HepG2 (cell line): ENCODE results near the gene HLA-DQA1. TPM values are rescaled to one million over a fixed set of nuclear protein-coding genes. Genes with fewer than 3 reads are reported as not detected.

Experiments
- ATAC-seq: fragments of 200-7000 bp; cut with Tn5 transposase; 3 replicates; pipeline ENCODE4 v1.9.1; 2020; ENCODE audit warnings: mild to moderate bottlenecking, moderate library complexity
- BruUV-seq: library from RNA; stranded (reverse); fragments of 400-500 nt; replicated peaks from 2 replicates; lab custom pipeline; 2021; lab: Mats Ljungman, UMichigan
- CTCF ChIA-PET: fragments of 300-600 bp; formaldehyde crosslinking; extraction: SDS; loops from one replicate; lab custom pipeline; 2021; ENCODE audit warnings: low total read pairs, inconsistent platforms, low intra/inter-chr PET ratio; lab: Yijun Ruan, JAX
- POLR2A ChIA-PET: fragments of 350-600 bp; sonication (Branson Sonifier 250); formaldehyde crosslinking; loops from one replicate; lab custom pipeline; 2020; ENCODE audit warnings: antibody characterized with exemption, inconsistent platforms; lab: Yijun Ruan, JAX
- DNase-seq: peaks from one replicate; pipeline ENCODE4 v3.0.0-alpha.2; 2015; ENCODE audit warnings: low spot score
- FAIRE-seq: peaks from 3 replicates; lab custom pipeline; 2011; peaks lifted over from hg19 to GRCh38; lab: Jason Lieb, UNC
- H2AFZ ChIP-seq: one replicate; pipeline ENCODE4 v1.6.1; 2011; ENCODE audit warnings: low read length, inconsistent platforms
- H3K27ac ChIP-seq: fragments of 300-600 bp; 3 replicates; pipeline ENCODE4 v1.8.0; 2011; ENCODE audit warnings: mixed run types, mild to moderate bottlenecking, mixed read lengths, low read length, inconsistent platforms; ENCODE audit not compliant: insufficient read depth; ENCODE audit errors: extremely low read length
- H3K27me3 ChIP-seq, 2 experiments: fragments of 200-600 bp in 1 of 2; 2 replicates in 1 of 2; 3 replicates in 1 of 2; pipeline versions ENCODE4 v1.6.0 to v1.8.0; 2011; ENCODE audit warnings: low read length in 2 of 2, mild to moderate bottlenecking in 2 of 2, moderate library complexity in 2 of 2, inconsistent platforms in 1 of 2; ENCODE audit not compliant: insufficient read depth in 2 of 2, control insufficient read depth in 1 of 2
- H3K36me3 ChIP-seq, 2 experiments: fragments of 200-600 bp in 1 of 2; replicated peaks in 1 of 2; 2 replicates in 1 of 2; 3 replicates in 1 of 2; pipeline versions ENCODE4 v1.5.1 to v1.8.0; 2011; ENCODE audit warnings: low read length in 2 of 2, inconsistent platforms in 1 of 2; ENCODE audit not compliant: insufficient read depth in 2 of 2, control insufficient read depth in 1 of 2
- H3K4me1 ChIP-seq: 2 replicates; pipeline ENCODE4 v1.5.1; 2012; ENCODE audit warnings: low read length, inconsistent platforms; ENCODE audit not compliant: insufficient read depth
- H3K4me2 ChIP-seq: 2 replicates; pipeline ENCODE4 v1.6.0; 2011; ENCODE audit warnings: low read depth, low read length, inconsistent platforms
- H3K4me3 ChIP-seq, 3 experiments: fragments of 200-600 bp in 1 of 3; sonication (generic), shearing (Covaris generic) in 1 of 3; replicated peaks in 1 of 3; 2 replicates each; pipeline ENCODE4 v1.5.1; 2011 to 2016; ENCODE audit warnings: low read length in 3 of 3, inconsistent platforms in 2 of 3, low read depth in 2 of 3, mild to moderate bottlenecking in 2 of 3, control low read depth in 1 of 3, mixed read lengths in 1 of 3; ENCODE audit not compliant: insufficient read depth in 1 of 3
- H3K79me2 ChIP-seq: one replicate; pipeline ENCODE4 v1.6.1; 2011; ENCODE audit warnings: low read length, inconsistent platforms; ENCODE audit not compliant: insufficient read depth
- H3K9ac ChIP-seq: 2 replicates; pipeline ENCODE4 v1.6.0; 2011; ENCODE audit warnings: mild to moderate bottlenecking, low read depth, low read length, inconsistent platforms; ENCODE audit not compliant: insufficient read depth
- H3K9me3 ChIP-seq: 2 replicates; pipeline ENCODE4 v1.5.1; 2012; ENCODE audit warnings: mild to moderate bottlenecking, low read length
- H4K20me1 ChIP-seq: 2 replicates; pipeline ENCODE4 v1.6.0; 2011; ENCODE audit warnings: inconsistent platforms, mild to moderate bottlenecking, low read length, moderate library complexity; ENCODE audit not compliant: insufficient read depth
- BCL6 ChIP-seq: IDR thresholded peaks from 2 replicates; pipeline ENCODE4 v1.6.1; 2016; ENCODE audit warnings: missing genetic modification reagents, missing compliant biosample characterization
- FOXC1 ChIP-seq: sonication (generic); formaldehyde crosslinking; IDR thresholded peaks from 2 replicates; pipeline ENCODE4 v1.8.0; 2022; ENCODE audit warnings: mild to moderate bottlenecking, missing genetic modification reagents, borderline replicate concordance
- HMGXB4 ChIP-seq, 2 experiments: sonication (generic) in 1 of 2; formaldehyde crosslinking in 1 of 2; IDR thresholded peaks; 2 replicates each; pipeline versions ENCODE4 v1.4.0 to v1.6.1; 2018 to 2020; ENCODE audit warnings: missing genetic modification reagents in 2 of 2, borderline replicate concordance in 1 of 2, low read depth in 1 of 2, mild to moderate bottlenecking in 1 of 2, missing biosample characterization in 1 of 2
- POLR2G ChIP-seq: fragments of 200-400 bp; formaldehyde crosslinking; IDR thresholded peaks from 2 replicates; pipeline ENCODE4 v1.6.1; 2018; ENCODE audit warnings: mild to moderate bottlenecking, low read depth, low read length, moderate library complexity
- ZNF12 ChIP-seq: sonication (generic); formaldehyde crosslinking; IDR thresholded peaks from 2 replicates; pipeline ENCODE4 v1.5.0; 2020; ENCODE audit warnings: missing genetic modification reagents
- ZSCAN9 ChIP-seq: IDR thresholded peaks from 2 replicates; pipeline ENCODE4 v1.6.1; 2016; ENCODE audit warnings: borderline replicate concordance
- WGBS: methylation state at CpG from one replicate; pipeline ENCODE4 v1.1.6; 2017; ENCODE audit warnings: low lambda C conversion rate; 5-methylcytosine and 5-hydroxymethylcytosine counted together
- in situ Hi-C: cut with HindIII; loops from 2 replicates; pipeline ENCODE4 v1.10.0; 2017; ENCODE audit warnings: low pct_unique_long_range_greater_than_20kb; ENCODE audit not compliant: extremely low pct_ligation_motif_present
- intact Hi-C: fragments of 100-400 bp; cut with micrococcal nuclease; formaldehyde crosslinking; loops from one replicate; pipeline ENCODE4 v1.10.0; 2022; ENCODE audit not compliant: unreplicated experiment
- polyA plus RNA-seq, 8 experiments: library from polyadenylated mRNA; depleted of rRNA in 3 of 8; stranded (reverse) in 7 of 8; unstranded in 1 of 8; fragments of >200 nt; fragmentation: Illumina TruSeq in 4 of 8; extraction: Trizol in 4 of 8; gene quantifications; 2 replicates each; pipeline versions ENCODE4 v1.2.1 to v1.2.3, GENCODE V29; 2011 to 2016; ENCODE audit warnings: low read depth in 4 of 8, missing spikeins in 1 of 8, mixed read lengths in 1 of 8; ENCODE audit not compliant: insufficient read depth in 1 of 8
- total RNA-seq, 5 experiments: library from RNA; depleted of rRNA; stranded (reverse); fragments of >200 nt; fragmentation: Illumina TruSeq; extraction: Trizol; gene quantifications; 2 replicates each; pipeline ENCODE4 v1.2.3, GENCODE V29; 2016; ENCODE audit warnings: low read depth in 1 of 5
- TF ChIP-seq, protein P1 (sequence below): conservative IDR thresholded peaks from 2 replicates; pipeline ENCODE4 v1.6.1; 2018; ENCODE audit warnings: missing genetic modification reagents

Gene HLA-DQA1
- total and polyA plus RNA-seq, 2 of the 13 experiments (the other 11 are each of a cell fraction or from before 2014, with no cell fraction given) = not detected

- Histone ChIP-seq H3K79me2 (no peaks in the 10 kb centered on the region), H3K27ac (no peak overlapping the region), H3K36me3 (no peaks in the 10 kb centered on the region), H3K27me3 (peaks cover 0 to 3% of the 10 kb centered on the region in 2 experiments; a peak in 1 of 5 replicates), H3K9me3 (no peaks in the 10 kb centered on the region), H3K4me1 (no peaks in the 10 kb centered on the region), H3K4me2 (no peak overlapping the region), H3K9ac (no peak overlapping the region), H3K4me3 (no peak overlapping the region), H4K20me1 (no peaks in the 10 kb centered on the region), H2AFZ (no peak overlapping the region)
- in situ Hi-C loops = no loop called here
- BruUV-seq = no TSS peak
- POLR2A ChIA-PET = no interaction called here
- CTCF ChIA-PET = no interaction called here
- TF ChIP-seq BCL6 (no peak), ZNF12 (CRISPR knock-in tag) (no peak), POLR2G (no peak), ZSCAN9 (CRISPR knock-in tag) (no peak), FOXC1 (CRISPR knock-in tag) (no peak), HMGXB4 (CRISPR knock-in tag; IDR thresholded peaks at IDR 0.05; ENCODE audit: borderline replicate concordance in 1 of 2, low read depth in 1 of 2) (no peak)
- TF ChIP-seq, protein P1, sequence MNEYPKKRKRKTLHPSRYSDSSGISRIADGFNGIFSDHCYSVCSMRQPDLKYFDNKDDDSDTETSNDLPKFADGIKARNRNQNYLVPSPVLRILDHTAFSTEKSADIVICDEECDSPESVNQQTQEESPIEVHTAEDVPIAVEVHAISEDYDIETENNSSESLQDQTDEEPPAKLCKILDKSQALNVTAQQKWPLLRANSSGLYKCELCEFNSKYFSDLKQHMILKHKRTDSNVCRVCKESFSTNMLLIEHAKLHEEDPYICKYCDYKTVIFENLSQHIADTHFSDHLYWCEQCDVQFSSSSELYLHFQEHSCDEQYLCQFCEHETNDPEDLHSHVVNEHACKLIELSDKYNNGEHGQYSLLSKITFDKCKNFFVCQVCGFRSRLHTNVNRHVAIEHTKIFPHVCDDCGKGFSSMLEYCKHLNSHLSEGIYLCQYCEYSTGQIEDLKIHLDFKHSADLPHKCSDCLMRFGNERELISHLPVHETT = no peak
- 1% methylated on average over 6 of the region's 6 CpGs for WGBS
- no peak for FAIRE-seq
- ATAC-seq = no peak
- DNase-seq = no peak
- intact Hi-C loops = no loop called here
These were observed 23.7 kb upstream of the HLA-DQA1 start for GRCh38 chr6:32613475-32613874.
